OCI-LY3 (cell line): ENCODE measurements around the gene ALAS2.

Experiments used
- EZH2phosphoT487 ChIP-seq: fragments of 200-600 bp; shearing (Covaris generic); IDR thresholded peaks from 2 replicates; pipeline ENCODE4 v1.6.1; 2018; ENCODE audit warnings: antibody characterized with exemption, mixed run types, low read depth
- TF ChIP-seq, protein P1 (sequence below): fragments of 200-600, 300-600 bp; sonication (generic); IDR thresholded peaks from 2 replicates; pipeline ENCODE4 v1.5.1; 2014; ENCODE audit warnings: antibody characterized with exemption, low read length, low read depth

DNA sequence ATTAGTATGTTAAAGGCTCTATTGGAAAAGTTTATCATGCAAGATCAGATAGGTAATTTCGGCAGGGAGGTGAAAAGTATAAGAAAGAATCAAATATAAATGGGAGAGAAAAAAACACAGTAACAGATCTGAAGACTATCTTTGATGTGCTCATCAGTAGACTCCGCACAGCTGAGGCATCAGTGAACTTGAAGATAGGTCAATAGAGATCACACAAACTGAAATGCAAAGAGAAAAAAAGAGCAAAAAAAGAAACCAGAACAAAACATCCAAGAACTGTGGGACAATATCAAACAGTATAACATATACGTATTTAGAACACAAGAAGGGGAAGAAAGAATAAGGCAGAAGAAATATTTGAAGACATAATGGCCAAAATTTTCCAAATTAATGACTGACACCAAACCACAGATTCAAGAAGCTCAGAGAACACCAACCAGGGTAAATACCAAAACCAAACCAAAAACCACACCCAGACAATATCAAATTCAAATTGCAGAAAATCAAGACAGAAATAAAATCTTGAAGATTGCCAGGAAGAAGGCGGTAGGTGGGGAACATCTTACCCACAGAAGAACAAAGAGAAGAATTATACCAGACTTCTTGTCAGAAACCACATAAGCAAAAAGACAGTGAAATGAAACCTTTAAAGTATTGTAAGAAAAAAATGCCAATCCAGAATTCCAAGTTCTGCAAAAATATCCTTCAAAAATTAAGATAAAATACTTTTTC lies 65.8 kb downstream of the ALAS2 start:
- TF ChIP-seq, protein P1, sequence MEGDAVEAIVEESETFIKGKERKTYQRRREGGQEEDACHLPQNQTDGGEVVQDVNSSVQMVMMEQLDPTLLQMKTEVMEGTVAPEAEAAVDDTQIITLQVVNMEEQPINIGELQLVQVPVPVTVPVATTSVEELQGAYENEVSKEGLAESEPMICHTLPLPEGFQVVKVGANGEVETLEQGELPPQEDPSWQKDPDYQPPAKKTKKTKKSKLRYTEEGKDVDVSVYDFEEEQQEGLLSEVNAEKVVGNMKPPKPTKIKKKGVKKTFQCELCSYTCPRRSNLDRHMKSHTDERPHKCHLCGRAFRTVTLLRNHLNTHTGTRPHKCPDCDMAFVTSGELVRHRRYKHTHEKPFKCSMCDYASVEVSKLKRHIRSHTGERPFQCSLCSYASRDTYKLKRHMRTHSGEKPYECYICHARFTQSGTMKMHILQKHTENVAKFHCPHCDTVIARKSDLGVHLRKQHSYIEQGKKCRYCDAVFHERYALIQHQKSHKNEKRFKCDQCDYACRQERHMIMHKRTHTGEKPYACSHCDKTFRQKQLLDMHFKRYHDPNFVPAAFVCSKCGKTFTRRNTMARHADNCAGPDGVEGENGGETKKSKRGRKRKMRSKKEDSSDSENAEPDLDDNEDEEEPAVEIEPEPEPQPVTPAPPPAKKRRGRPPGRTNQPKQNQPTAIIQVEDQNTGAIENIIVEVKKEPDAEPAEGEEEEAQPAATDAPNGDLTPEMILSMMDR: no peak
- no peak for TF ChIP-seq EZH2phosphoT487
